Head of caudate nucleus (tissue), 42 donors: ENCODE results near the gene CLIP3.
A peak's percentile ranks its signal among the peaks of the same experiment; 100 is the strongest.
"Not testable (repeated sequence)": the region's sequence is repeated elsewhere in the genome, so short reads cannot be mapped to it uniquely, and the experiment has no call there.

Experiments used
- DNase-seq, 42 donors: peaks; one replicate each; pipeline versions ENCODE4 v3.0.0 to v3.0.0-alpha.2; 2020 to 2021; ENCODE audit warnings: mixed read lengths in 7 of 42
- intact Hi-C: fragments of 100-400 bp; cut with DNase I; formaldehyde crosslinking; loops from one replicate; pipeline ENCODE4 v1.15.0; 2022

The CLIP3 gene

DNA sequence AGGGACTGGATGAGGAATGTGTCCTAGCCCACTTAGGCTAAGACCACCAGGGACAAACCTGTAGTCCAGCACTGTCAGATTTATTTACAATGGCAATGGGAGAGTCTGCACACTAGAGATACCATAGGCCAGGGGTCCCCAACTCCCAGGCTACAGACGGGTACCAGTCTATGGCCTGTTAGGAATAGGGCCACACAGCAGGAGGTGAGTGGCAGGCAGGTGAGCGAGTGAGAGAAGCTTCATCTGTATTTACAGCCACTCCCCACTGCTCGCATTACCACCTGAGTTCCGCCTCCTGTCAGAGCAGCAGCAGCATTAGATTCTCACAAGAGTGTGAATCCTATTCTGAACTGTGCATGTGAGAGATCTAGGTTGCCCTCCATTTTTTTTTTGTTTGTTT, 19.0 kb upstream of the CLIP3 start:
- DNase-seq: no peak
- intact Hi-C loops: loop anchor here (10.0 kb wide), 2 partner anchors 57 to 433 kb away; partner anchors contain the start of genes SDHAF1 and ZNF566

DNA sequence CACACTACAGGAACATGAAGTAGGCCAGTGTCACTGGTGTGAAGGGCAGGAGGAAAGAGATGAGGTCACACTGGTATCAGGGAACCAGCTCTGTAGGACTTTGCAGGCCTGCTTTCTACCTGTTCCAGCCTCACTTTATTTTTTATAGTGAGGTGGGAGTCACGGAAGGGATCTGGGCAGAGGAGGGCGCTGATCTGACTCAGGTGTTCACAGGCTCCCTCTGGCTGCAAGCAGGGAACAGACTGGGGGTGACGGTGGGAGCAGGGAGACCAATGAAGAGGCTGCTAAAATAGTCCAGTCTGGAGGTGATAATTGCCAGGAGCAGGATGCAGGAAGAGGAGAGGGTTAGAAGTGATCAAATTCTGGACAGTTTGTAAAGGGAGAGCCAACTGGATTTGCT, 18.6 kb upstream of the CLIP3 start:
- intact Hi-C loops: loop anchor here (10.0 kb wide), 2 partner anchors 56 to 434 kb away; partner anchors contain the start of genes SDHAF1 and ZNF566
- DNase-seq: peak in 37 of 42 donors; percentile 27 to 80 (median 60)

DNA sequence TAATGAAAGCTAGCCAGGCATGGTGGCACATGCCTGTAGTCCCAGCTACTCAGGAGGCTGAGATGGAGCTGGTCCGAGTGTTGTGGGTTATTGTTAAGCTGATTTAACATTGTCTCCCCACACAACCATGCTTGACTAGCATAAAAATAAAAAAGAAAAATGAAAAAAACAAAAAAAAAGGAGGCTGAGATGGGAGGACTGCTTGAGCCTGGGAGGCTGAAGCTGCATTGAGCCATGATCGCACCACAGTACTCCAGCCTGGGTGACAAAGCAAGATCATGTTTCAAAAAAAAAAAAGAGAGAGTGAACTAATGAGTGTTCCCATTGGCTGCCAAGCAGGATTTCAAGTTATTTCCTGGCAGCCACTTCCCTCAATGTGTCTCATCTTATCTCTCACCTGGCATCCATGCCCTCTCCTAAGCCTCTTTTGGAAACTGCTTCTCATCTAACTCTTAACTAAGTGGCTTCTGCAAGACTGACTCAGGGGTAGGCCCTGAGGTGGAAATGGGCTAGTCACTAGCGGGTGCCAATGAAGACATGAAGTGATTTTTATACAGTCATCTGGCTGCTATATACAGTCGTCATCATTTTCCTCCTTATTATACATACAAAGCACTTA, 16.5 kb upstream of the CLIP3 start:
- intact Hi-C loops: no loop called here
- DNase-seq: no peak

DNA sequence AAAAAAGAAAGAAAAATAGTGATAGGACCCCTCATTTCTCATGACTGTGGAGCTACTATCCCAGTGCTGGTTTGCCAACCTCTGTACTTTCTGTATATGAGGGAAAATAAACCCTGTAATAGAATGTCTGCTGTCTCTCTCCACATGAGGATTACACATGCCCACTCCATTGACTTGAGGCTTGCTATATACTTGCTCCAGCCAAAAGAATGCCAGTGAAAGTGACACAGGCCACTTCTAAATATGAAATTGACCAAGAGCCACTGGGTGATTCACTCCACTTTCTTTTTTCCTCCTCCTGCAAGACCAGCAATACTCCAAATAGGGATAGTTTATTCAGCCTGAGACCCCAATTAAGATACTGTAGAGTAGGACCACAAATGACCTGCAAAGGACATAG, 15.2 kb upstream of the CLIP3 start:
- DNase-seq: no peak
- intact Hi-C loops: no loop called here

DNA sequence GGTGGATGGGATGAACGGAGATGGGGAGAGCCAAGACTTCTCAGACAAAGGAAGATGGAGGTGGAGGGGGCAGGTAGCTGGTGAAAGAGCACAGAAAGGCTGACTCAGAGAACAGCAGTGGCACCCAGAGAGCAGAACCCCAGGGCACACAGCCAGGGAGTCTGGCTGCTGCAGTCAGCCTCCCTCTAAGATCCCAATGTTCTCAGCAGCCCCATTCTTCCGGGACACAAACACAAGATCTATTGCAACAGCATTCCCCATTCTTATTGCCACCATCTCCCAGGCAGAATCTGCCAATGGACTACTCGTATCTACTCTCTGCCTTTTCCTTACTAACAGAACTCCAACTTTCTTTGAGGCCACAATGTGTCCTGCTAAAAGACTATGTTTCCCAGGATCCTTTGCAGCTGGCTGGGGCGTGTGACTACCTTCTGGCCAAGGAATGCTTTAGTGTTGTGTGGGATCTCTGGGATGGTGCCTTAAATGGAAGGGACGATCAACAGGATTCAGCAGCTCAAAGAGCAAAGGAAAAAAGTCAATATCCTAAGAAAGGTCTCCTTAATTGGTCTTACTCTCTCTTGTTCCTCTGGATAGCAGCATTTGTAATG, 13.9 kb upstream of the CLIP3 start:
- peak; percentile 30 to 89 (median 65) for DNase-seq
- intact Hi-C loops: no loop called here

DNA sequence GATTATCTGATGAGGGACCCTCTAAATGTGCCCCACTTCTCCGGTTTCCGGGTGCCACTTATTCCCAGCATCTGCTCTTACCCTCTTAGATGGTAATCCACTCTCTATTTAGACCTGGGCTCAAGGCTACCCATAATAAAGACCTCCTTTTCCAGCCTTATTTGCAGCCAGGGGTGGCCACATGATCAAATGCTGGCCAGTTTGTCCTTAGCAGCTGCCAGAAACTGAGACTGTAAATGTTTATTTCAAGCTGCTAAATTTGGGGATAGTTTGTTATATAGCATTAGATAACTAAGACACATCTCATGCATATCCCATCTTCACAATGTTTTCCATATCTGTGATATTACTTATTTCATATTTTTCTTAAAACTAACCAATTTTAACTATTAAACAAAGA, 11.3 kb upstream of the CLIP3 start:
- intact Hi-C loops: no loop called here
- peak in 8 of 42 donors; percentile 21 to 62 (median 38) for DNase-seq

DNA sequence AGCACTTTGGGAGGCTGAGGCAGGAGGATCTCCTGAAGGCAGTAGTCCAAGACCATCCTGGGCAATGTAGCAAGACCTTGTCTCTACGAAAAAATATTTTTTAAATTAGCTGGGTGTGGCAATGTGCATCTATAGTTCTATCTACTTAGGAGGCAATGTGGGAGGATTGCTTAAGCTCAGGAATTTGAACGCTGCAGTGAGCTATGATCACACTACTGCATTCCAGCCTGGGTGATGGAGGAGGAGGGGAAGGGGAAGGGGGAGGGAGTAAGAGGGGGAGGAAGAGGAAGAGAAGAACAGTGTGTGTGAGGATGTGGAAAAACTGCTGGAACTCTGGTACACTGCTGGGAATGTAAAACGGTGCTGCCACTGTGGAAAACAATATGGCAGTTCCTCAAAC, 9.2 kb upstream of the CLIP3 start:
- DNase-seq: peak in 23 of 42 donors; percentile 11 to 80 (median 40)
- intact Hi-C loops: no loop called here

DNA sequence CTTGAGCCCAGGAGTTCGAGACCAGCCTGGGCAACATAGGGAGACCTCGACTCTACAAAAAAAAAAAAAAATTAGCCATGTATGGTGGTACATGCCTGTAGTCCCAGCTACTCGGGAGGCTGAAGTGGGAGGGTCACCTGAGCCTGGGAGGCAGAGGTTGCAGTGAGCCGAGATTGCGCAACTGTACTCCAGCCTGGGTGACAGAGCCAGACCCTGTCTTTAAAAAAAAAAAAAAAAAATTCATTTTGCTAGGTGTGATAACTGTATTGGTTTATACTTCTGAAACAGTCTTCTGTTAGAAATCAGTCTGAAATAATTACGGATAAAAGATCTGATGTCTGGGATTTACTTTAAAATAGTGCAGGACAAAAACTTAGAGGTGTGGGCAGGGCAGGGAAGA, 8.4 kb upstream of the CLIP3 start:
- intact Hi-C loops, DNase-seq: not testable (repeated sequence)

DNA sequence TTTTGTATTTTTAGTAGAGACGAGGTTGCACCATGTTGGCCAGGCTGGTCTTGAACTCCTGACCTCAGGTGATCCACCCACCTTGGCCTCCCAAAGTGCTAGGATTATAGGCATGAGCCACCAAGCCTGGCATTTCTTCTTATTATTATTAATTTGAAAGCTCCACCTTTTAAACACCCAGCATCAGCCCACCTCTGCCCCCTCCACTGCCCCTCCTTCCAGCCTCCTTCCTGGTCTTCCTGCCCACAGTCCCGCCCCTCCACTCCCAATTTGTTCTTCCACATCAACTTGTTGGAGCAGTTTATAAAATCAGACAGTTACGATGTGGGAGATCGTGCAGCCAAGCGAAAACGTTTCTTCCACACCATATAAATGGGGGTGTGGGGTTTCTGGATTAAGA, 7.8 kb upstream of the CLIP3 start:
- intact Hi-C loops: no loop called here
- DNase-seq: no peak

DNA sequence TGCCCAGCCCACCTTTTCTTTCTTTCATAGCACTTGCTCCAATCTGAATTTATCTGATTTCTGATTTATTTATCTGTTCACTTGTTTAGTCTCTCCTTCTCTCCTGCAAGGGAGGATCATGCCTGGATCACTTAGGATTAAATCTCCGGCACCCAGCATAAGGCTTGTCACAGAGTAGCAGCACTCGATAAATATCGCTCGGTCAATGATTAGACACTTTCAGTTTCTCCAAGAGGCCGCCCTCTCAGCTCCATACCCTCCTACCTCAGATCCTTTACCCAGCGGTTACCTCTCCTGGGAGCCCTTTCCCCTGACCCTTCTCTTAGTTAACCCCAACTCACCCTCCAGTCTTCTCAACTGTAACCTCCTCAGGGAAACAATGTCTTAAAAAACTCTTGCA, 1.4 kb downstream of the CLIP3 start:
- intact Hi-C loops: no loop called here
- DNase-seq: no peak

DNA sequence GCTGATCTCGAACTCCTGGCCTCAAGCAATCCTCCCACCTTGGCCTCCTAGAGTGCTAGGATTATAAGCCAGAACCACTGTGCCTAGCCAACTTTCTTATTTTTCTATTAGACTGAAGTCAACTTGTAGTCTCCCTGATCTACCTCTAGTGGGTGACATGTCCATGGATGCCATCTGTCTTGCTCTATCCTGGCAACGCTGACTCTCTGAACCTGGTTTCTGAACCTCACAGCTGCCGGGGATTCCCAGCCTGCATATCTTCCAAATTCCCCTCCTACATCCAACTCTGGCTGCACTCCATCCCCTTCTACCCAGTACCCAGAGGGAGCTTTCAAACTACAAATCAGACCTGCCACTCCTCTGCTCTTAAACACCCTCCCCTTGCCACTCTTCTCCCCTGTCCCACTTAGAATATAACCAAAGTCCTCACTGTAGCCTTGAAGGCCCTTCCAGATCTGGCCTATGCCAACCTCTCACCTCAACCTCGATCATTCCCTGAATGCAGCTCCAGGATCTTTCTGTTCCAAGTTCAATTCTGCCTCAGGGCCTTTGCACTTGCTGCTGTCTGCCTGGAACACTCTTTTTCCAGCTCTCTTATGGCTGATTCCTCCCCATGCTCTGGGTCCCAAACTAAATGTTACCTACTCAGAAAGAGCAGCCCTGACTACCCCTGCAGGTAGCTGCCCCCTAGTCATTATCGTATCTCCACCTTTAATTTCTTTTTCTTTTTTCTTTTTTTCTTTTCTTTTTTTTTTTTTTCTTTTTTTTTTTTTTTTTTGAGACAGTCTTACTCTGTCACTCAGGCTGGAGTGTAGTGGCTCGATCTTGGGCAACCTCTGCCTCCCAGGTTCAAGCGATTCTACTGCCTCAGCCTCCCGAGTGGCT, 2.2 kb downstream of the CLIP3 start:
- intact Hi-C loops: no loop called here
- DNase-seq: peak in 10 of 42 donors; percentile 24 to 63 (median 42)

DNA sequence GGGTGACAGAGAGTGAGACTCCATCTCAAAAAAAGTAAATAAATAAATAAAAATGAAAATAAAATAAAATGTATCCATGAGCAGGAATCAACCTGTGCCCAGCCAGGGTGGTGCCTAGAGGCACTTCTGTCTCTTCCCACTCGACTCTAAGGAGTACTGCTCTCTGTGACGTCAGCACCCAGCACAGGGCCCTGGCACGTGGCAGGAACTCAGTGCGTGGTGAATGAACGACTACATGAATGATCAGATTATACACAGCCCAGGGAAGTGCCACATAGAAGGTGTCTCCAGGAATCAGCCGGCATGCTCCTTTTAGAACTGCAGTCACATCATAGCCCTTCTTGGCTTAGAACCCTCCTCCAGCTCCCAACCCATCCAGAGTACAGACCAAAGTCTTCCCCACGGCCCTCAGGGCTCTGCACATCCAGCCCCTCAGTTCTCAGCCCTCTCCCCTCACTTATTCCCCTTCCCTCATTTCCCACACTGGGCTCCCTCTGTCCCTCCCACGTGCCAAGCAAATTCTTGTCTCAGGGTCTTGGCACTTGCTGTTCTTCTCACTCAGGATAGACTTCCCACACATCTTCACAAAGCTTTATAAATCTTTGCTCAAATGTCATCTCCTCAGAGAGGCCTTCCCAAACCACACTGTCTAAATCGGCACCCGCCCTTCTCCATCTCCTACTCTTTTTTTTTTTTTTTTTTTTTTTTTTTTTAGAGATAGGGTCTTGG, 4.2 kb downstream of the CLIP3 start:
- intact Hi-C loops: no loop called here
- peak; percentile 56 to 95 (median 81) for DNase-seq

DNA sequence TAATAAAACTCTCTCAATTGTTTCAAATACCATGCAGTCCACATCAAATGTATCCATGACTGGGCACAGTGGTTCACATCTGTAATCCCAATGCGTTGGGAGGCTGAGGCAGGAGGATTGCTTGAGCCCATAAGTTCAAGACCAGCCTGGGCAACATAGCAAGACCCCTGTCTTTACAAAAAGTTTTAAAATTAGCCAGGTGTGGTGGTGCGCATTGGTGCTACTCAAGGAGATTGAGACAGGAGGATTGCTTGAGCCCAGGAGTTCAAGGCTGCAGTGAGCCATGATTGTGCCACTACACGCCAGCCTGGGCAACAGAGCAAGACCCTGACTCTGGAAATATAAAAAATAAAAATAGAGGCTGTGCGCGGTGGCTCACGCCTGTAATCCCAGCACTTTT, 5.0 kb downstream of the CLIP3 start:
- no peak for DNase-seq
- intact Hi-C loops: no loop called here

DNA sequence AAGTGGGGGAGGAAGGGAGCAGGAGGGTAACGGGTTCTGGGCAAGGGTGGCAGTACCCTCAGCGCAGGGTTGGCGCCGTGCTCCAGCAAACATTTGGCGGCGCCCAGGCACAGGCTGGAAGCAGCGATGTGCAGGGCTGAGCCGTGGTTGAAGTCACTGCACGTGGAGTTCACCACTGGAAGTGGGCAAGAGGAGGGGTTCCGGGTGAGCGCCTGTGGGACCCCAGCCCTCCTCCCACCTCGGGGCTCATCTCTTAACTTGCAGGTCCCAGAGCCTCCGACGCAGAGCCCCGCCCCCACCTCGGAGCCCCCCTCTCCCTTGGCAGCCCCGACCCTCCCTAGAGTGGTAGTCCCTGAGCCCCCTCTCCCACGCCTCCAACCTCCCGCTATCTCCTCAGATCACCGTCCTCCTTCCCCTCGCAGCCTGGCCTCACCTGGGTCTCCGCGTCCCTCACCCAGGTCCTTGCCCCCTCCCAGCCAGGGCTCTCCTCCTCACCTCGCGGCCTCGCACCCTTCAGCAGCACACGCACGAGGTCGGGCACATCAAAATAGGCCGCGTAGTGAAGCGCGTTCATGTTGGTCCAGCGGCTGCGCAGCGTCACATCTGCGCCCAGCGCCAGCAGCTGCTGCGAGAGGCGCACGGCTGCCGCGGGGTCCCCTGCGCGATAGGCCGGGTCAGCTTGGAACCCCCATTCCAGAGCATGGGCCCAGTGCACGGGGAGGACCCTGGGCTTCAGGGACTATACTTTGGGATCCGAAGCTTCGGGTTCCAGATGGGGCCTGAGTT, 6.4 kb downstream of the CLIP3 start:
- intact Hi-C loops: no loop called here
- no peak for DNase-seq

DNA sequence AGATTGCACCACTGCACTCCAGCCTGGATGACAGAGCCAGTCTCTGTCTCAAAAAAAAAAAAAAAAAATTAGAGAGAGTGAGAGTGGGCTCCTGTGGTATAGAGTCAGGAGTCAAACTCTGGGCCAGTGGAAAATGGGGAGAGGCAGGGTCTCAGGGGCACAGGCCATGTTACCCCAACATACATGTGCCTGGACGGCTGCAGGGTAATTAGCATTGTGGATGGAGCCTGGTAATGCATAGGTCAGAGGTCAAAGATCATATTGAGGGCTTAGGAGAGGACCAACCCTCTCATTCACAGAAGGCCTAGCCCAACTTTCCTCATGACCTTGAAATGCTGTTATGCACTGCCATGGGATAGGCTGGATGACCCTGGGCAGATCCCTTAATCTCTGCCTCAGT, 7.1 kb downstream of the CLIP3 start:
- no peak for DNase-seq
- intact Hi-C loops: no loop called here

DNA sequence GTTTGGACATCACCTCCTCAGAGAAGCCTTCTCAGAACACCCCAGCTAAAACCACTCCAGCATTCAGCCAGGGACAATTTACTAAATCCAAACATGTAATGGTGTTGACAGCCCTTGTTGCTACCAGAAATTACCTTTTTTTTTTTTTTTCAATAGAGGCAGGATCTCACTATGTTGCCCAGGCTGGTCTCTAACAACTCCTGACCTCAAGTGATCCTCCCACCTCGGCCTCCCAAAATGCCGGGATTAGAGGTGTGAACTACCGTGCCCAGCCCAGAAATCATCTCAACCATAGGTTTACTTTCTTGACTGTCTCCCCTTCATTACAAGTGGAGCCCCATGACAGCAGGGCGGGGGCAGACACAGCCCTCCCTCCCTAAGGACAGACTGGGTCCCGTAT, 9.2 kb downstream of the CLIP3 start:
- intact Hi-C loops: no loop called here

DNA sequence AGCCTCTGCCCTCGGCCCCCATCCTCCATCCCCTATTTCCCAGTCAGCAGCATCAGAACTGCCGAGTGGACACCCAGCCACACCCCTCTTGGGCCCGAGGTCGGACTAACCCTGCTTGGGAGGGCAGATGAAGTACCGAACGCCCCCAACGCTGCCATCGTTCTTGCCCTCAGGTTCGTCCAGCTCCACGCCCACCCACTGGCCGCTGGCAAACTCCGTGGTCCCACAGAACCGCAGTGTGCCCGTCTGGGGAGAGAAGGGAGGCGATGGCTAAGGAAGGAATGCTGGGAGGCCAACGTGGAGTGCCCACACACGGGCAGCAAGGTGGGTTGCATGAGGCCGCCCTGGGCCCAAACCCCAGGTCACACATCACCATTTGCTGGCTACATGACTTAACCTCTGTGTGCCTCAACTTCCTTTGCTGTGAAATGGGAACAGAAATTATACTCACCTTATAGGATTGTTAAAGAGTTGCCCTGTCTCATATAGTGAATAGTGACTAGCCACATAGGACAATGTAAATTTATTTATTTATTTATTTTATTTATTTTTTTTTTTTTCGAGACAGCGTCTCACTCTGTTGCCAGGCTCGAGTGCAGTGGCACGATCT, 13.5 kb downstream of the CLIP3 start:
- DNase-seq: no peak
- intact Hi-C loops: no loop called here

More for the DNA sequence above, 9.2 kb downstream of the CLIP3 start:
- no peak for DNase-seq
